B cell (primary cell): ENCODE measurements around the gene CNFN. TPM values are rescaled to one million over a fixed set of nuclear protein-coding genes. Genes with fewer than 3 reads are reported as not detected.
A peak's percentile ranks its signal among the peaks of the same experiment; 100 is the strongest.

Source experiments
- ATAC-seq: fragments of 200-7000 bp; cut with Tn5 transposase; one replicate; pipeline ENCODE4 v1.10.0; 2021; ENCODE audit warnings: low read depth, mild to moderate bottlenecking, moderate number of reproducible peaks, moderate library complexity
- CTCF ChIA-PET: fragments of 350-600 bp; sonication (Branson Sonifier 250); formaldehyde crosslinking; loops from one replicate; lab custom pipeline; 2021; ENCODE audit warnings: antibody characterized with exemption, inconsistent platforms; lab: Charles Lee
- POLR2A ChIA-PET: fragments of 350-600 bp; sonication (Branson Sonifier 250); formaldehyde crosslinking; loops from one replicate; lab custom pipeline; 2021; ENCODE audit warnings: antibody characterized with exemption; lab: Charles Lee
- DNase-seq: peaks from one replicate; pipeline ENCODE4 v3.0.0; 2013
- H2AFZ ChIP-seq: 2 replicates; pipeline ENCODE4 v1.6.1; 2012; ENCODE audit warnings: mild to moderate bottlenecking, low read depth, low read length; ENCODE audit not compliant: insufficient read depth, poor library complexity, severe bottlenecking
- H3K27ac ChIP-seq, 2 donors: 1 replicate in 1 of 2; 2 replicates in 1 of 2; pipeline ENCODE4 v1.5.1; 2012 to 2013; ENCODE audit warnings: low read length in 2 of 2, mild to moderate bottlenecking in 2 of 2, moderate library complexity in 1 of 2
- H3K27me3 ChIP-seq, 4 experiments: fragments of 200-600 bp in 1 of 4; sonication (generic) in 1 of 4; replicated peaks in 1 of 4; 1 replicate in 2 of 4; 2 replicates in 2 of 4; pipeline versions ENCODE4 v1.6.1 to v1.7.0; 2013 to 2016; ENCODE audit warnings: low read length in 3 of 4, mild to moderate bottlenecking in 2 of 4, mixed read lengths in 1 of 4, moderate library complexity in 1 of 4; ENCODE audit not compliant: insufficient read depth in 4 of 4, control insufficient read depth in 3 of 4; ENCODE audit errors: control extremely low read depth in 1 of 4
- H3K36me3 ChIP-seq, 2 experiments: replicated peaks in 1 of 2; 1 replicate in 1 of 2; 2 replicates in 1 of 2; pipeline versions ENCODE4 v1.6.1 to v1.7.1; 2013; ENCODE audit warnings: low read length in 1 of 2; ENCODE audit not compliant: insufficient read depth in 2 of 2, control insufficient read depth in 1 of 2; ENCODE audit errors: control extremely low read depth in 1 of 2, extremely low read depth in 1 of 2
- H3K4me1 ChIP-seq, 2 donors: fragments of 200-600 bp in 1 of 2; sonication (generic) in 1 of 2; 1 replicate in 1 of 2; 2 replicates in 1 of 2; pipeline versions ENCODE4 v1.5.1 to v1.6.1; 2013 to 2017; ENCODE audit warnings: low read length in 2 of 2; ENCODE audit not compliant: control insufficient read depth in 2 of 2, insufficient read depth in 2 of 2
- H3K4me2 ChIP-seq: replicated peaks from 2 replicates; pipeline ENCODE3; 2012; ENCODE audit warnings: mild to moderate bottlenecking, low read depth, low read length; ENCODE audit not compliant: poor library complexity, severe bottlenecking
- H3K4me3 ChIP-seq, 5 experiments: fragments of 200-600 bp in 1 of 5; sonication (generic) in 1 of 5; 1 replicate in 3 of 5; 2 replicates in 2 of 5; pipeline versions ENCODE4 v1.5.1 to v1.7.0; 2011 to 2016; ENCODE audit warnings: low read length in 4 of 5, mild to moderate bottlenecking in 4 of 5, low read depth in 2 of 5, control low read depth in 1 of 5, moderate library complexity in 1 of 5; ENCODE audit not compliant: insufficient read depth in 1 of 5; ENCODE audit errors: control extremely low read depth in 1 of 5, extremely low read depth in 1 of 5
- H3K79me2 ChIP-seq: fragments of 200-600 bp; sonication (generic); one replicate; pipeline ENCODE4 v1.6.0; 2016; ENCODE audit warnings: low read length; ENCODE audit not compliant: control insufficient read depth, insufficient read depth
- H3K9ac ChIP-seq: fragments of 200-600 bp; sonication (generic); 2 replicates; pipeline ENCODE4 v1.6.1; 2017; ENCODE audit warnings: mild to moderate bottlenecking, low read length, moderate library complexity
- H3K9me3 ChIP-seq, 3 donors: one replicate each; pipeline versions ENCODE4 v1.6.1 to v1.7.1; 2013; ENCODE audit warnings: low read length in 2 of 3; ENCODE audit not compliant: control insufficient read depth in 2 of 3, insufficient read depth in 1 of 3; ENCODE audit errors: control extremely low read depth in 1 of 3
- H4K20me1 ChIP-seq: 2 replicates; pipeline ENCODE4 v1.6.0; 2012; ENCODE audit warnings: mild to moderate bottlenecking, low read length; ENCODE audit not compliant: insufficient read depth, control insufficient read depth, poor library complexity, severe bottlenecking
- H3K27ac Mint-ChIP-seq: one replicate; pipeline ENCODE4 v1.8.0; 2021; ENCODE audit warnings: mixed read lengths
- H3K27me3 Mint-ChIP-seq: one replicate; pipeline ENCODE4 v1.8.0; 2021; ENCODE audit warnings: mixed read lengths
- H3K4me1 Mint-ChIP-seq: one replicate; pipeline ENCODE4 v1.8.0; 2021; ENCODE audit warnings: mixed read lengths
- H3K4me3 Mint-ChIP-seq: one replicate; pipeline ENCODE4 v1.8.0; 2021; ENCODE audit warnings: mixed read lengths
- H3K9me3 Mint-ChIP-seq: one replicate; pipeline ENCODE4 v1.8.0; 2022; ENCODE audit warnings: mixed read lengths; ENCODE audit not compliant: insufficient read depth
- CTCF ChIP-seq: fragments of 200-600 bp; IDR thresholded peaks from one replicate; pipeline ENCODE4 v1.8.0; 2022; ENCODE audit warnings: antibody characterized with exemption, mild to moderate bottlenecking
- EZH2 ChIP-seq: IDR thresholded peaks from 2 replicates; pipeline ENCODE4 v1.6.1; 2012; ENCODE audit warnings: borderline replicate concordance, low read depth, mild to moderate bottlenecking, moderate library complexity, low read length; ENCODE audit not compliant: insufficient read depth, poor library complexity, severe bottlenecking
- WGBS: methylation state at CpG from one replicate; pipeline ENCODE4 v1.1.5; 2013; ENCODE audit warnings: missing lambda C conversion rate; ENCODE audit not compliant: insufficient coverage; 5-methylcytosine and 5-hydroxymethylcytosine counted together
- intact Hi-C: fragments of 100-400 bp; cut with micrococcal nuclease; formaldehyde crosslinking; loops from one replicate; pipeline ENCODE4 v1.10.0; 2022
- polyA plus RNA-seq: library from polyadenylated mRNA; depleted of rRNA; stranded (reverse); fragments of >200 nt; gene quantifications from 2 replicates; pipeline ENCODE4 v1.2.3, GENCODE V29; 2012
- total RNA-seq, 2 donors: library from RNA; stranded (reverse); fragments of 120-200 nt in 1 of 2; gene quantifications; 1 replicate in 1 of 2; 2 replicates in 1 of 2; pipeline versions ENCODE4 v1.2.3 to v1.2.4, GENCODE V29; 2013 to 2022

The CNFN gene
- total and polyA plus RNA-seq, 2 donors (not counting 1 experiment from before 2014, with no cell fraction given) = 4.1 to 23.2 TPM

- Histone ChIP-seq H3K36me3 (no peaks in the 10 kb centered on the region), H3K4me1 (peaks cover 22 to 34% of the 10 kb centered on the region in 2 donors), H4K20me1 (no peaks in the 10 kb centered on the region), H3K4me3 (peak overlapping the region; percentile 83 to 93 (median 89)), H3K9me3 (no peaks in the 10 kb centered on the region), H2AFZ (peak overlapping the region; percentile 93), H3K27ac (peak overlapping the region; percentile 68 to 77), H3K9ac (peak overlapping the region; percentile 83), H3K27me3 (no peaks in the 10 kb centered on the region), H3K79me2 (peaks cover 22% of the 10 kb centered on the region), H3K4me2 (peak overlapping the region; percentile 83)
- Mint-ChIP-seq H3K27ac (peak overlapping the region; percentile 95), H3K4me1 (peaks cover 39% of the 10 kb centered on the region), H3K27me3 (peaks cover 3% of the 10 kb centered on the region), H3K9me3 (no peaks in the 10 kb centered on the region), H3K4me3 (peak overlapping the region; percentile 95)
- ATAC-seq (peak; percentile 97), DNase-seq (peak; percentile 95)
- intact Hi-C loops = loop anchor here (1.0 to 5.0 kb wide), 5 partner anchors 9 to 319 kb away; partner anchors contain the start of genes MEGF8 and ZNF574
- POLR2A ChIA-PET = interaction anchor here (0.6 to 1.8 kb wide), 6 partner anchors 9 to 443 kb away, joined by 3 to 11 read pairs (median 3); partner anchors contain the start of gene ZNF574
- CTCF ChIA-PET = interaction anchor here (0.5 to 1.9 kb wide), 11 partner anchors 9 to 475 kb away, joined by 3 to 9 read pairs (median 3); no protein-coding TSS in a partner anchor
- 3% methylated on average over 42 of the region's 42 CpGs for WGBS
- TF ChIP-seq EZH2 (no peak), CTCF (no peak)
Measured at GRCh38 chr19:42396381-42397262, 6.5 kb upstream of the CNFN start.

- no peak for DNase-seq
- no peaks in the 10 kb centered on the region for H3K36me3 ChIP-seq
- Mint-ChIP-seq H3K4me3 (peak overlapping the region; percentile 32), H3K27me3 (peaks cover 12% of the 10 kb centered on the region), H3K27ac (no peak overlapping the region), H3K9me3 (no peaks in the 10 kb centered on the region), H3K4me1 (peaks cover 25% of the 10 kb centered on the region)
- H3K4me2 ChIP-seq = no peak overlapping the region
- H3K9me3 ChIP-seq = no peaks in the 10 kb centered on the region
- ATAC-seq = no peak
- intact Hi-C loops = loop anchor here (5.0 kb wide), 1 partner anchor 317 kb away; the partner anchor contains the start of gene ZNF574
- H3K27me3 ChIP-seq = peaks cover 0 to 3% (median 1%) of the 10 kb centered on the region in 4 experiments
- no peak overlapping the region for H3K9ac ChIP-seq
- peaks cover 19% of the 10 kb centered on the region for H3K79me2 ChIP-seq
- ChIA-PET CTCF (interaction anchor here (0.7 to 1.8 kb wide), 3 partner anchors 29 to 1824 kb away, joined by 3 to 5 read pairs (median 3); no protein-coding TSS in a partner anchor), POLR2A (no interaction called here)
- 92% methylated on average over 6 of the region's 8 CpGs for WGBS
- no peaks in the 10 kb centered on the region for H4K20me1 ChIP-seq
- H3K27ac ChIP-seq = no peak overlapping the region
- TF ChIP-seq EZH2 (no peak), CTCF (no peak)
- H3K4me1 ChIP-seq = peaks cover 13 to 20% of the 10 kb centered on the region in 2 donors
- no peak overlapping the region for H2AFZ ChIP-seq
- no peak overlapping the region for H3K4me3 ChIP-seq
Measured at GRCh38 chr19:42394751-42395150, 4.7 kb upstream of the CNFN start.
